ENCODE results near the gene CCNY. TPM values are rescaled to one million over a fixed set of nuclear protein-coding genes. Genes with fewer than 3 reads are reported as not detected.
"Not testable (repeated sequence)": the region's sequence is repeated elsewhere in the genome, so short reads cannot be mapped to it uniquely, and the experiment has no call there.

CCNY gene
- total and polyA plus RNA-seq, 2 donors (not counting 1 experiment from before 2014, with no cell fraction given), result 34.1 to 64.9 TPM

GRCh38 chr10:35417795-35418194, 81.5 kb downstream of the CCNY start:
- no peaks in the 10 kb centered on the region for H3K9me3 ChIP-seq (ENCODE audit: control extremely low read depth in 1 of 3, control insufficient read depth in 2 of 3, insufficient read depth in 1 of 3, low read length in 2 of 3)
- H3K27ac Mint-ChIP-seq, result no peak overlapping the region
- H3K27me3 Mint-ChIP-seq, result no peaks in the 10 kb centered on the region
- DNase-seq (no peak), ATAC-seq (ENCODE audit: low read depth) (no peak)
- no peaks in the 10 kb centered on the region for H3K9me3 Mint-ChIP-seq (ENCODE audit: insufficient read depth)
- peaks cover 63% of the 10 kb centered on the region for H3K4me1 Mint-ChIP-seq
- H4K20me1 ChIP-seq (ENCODE audit: control insufficient read depth, insufficient read depth, low read length, poor library complexity, severe bottlenecking), result peaks cover 63% of the 10 kb centered on the region
- no peak overlapping the region for H3K4me2 ChIP-seq (replicated peaks; ENCODE audit: low read depth, low read length, poor library complexity, severe bottlenecking)
- no peak overlapping the region for H3K4me3 ChIP-seq (ENCODE audit: control extremely low read depth in 1 of 5, extremely low read depth in 1 of 5, insufficient read depth in 1 of 5, low read depth in 2 of 5, low read length in 4 of 5)
- CTCF ChIA-PET, result no interaction called here
- H2AFZ ChIP-seq (ENCODE audit: insufficient read depth, low read depth, low read length, poor library complexity, severe bottlenecking), result no peak overlapping the region
- TF ChIP-seq EZH2 (IDR thresholded peaks at IDR 0.05; ENCODE audit: borderline replicate concordance, insufficient read depth, low read depth, low read length, poor library complexity, severe bottlenecking), result no peak
- TF ChIP-seq CTCF (IDR thresholded peaks at IDR 0.05), result no peak
- peaks cover 0 to 8% of the 10 kb centered on the region in 2 donors for H3K4me1 ChIP-seq (ENCODE audit: control insufficient read depth in 2 of 2, insufficient read depth in 2 of 2, low read length in 2 of 2)
- H3K27me3 ChIP-seq (replicated peaks in 1 of 4; ENCODE audit: control extremely low read depth in 1 of 4, control insufficient read depth in 3 of 4, insufficient read depth in 4 of 4, low read length in 3 of 4), result no peaks in the 10 kb centered on the region
- no peak overlapping the region for H3K27ac ChIP-seq (ENCODE audit: low read length in 2 of 2)
- peaks cover 68% of the 10 kb centered on the region for H3K79me2 ChIP-seq (ENCODE audit: control insufficient read depth, insufficient read depth, low read length)
- POLR2A ChIA-PET, result no interaction called here
- H3K4me3 Mint-ChIP-seq, result no peak overlapping the region
- intact Hi-C loops (cut with micrococcal nuclease), result loop anchor here (10.0 kb wide), 1 partner anchor 87 kb away; no protein-coding TSS in a partner anchor
- no peaks in the 10 kb centered on the region for H3K36me3 ChIP-seq (replicated peaks in 1 of 2; ENCODE audit: control extremely low read depth in 1 of 2, control insufficient read depth in 1 of 2, extremely low read depth in 1 of 2, insufficient read depth in 2 of 2, low read length in 1 of 2)
- no peak overlapping the region for H3K9ac ChIP-seq (ENCODE audit: low read length)

GRCh38 chr10:35418580-35418979, 82.3 kb downstream of the CCNY start:
- POLR2A ChIA-PET; H3K9me3 Mint-ChIP-seq (ENCODE audit: insufficient read depth); H3K9me3 ChIP-seq (ENCODE audit: control extremely low read depth in 1 of 3, control insufficient read depth in 2 of 3, insufficient read depth in 1 of 3, low read length in 2 of 3); H3K27me3 ChIP-seq (replicated peaks in 1 of 4; ENCODE audit: control extremely low read depth in 1 of 4, control insufficient read depth in 3 of 4, insufficient read depth in 4 of 4, low read length in 3 of 4); H3K36me3 ChIP-seq (replicated peaks in 1 of 2; ENCODE audit: control extremely low read depth in 1 of 2, control insufficient read depth in 1 of 2, extremely low read depth in 1 of 2, insufficient read depth in 2 of 2, low read length in 1 of 2); CTCF ChIA-PET; ATAC-seq (ENCODE audit: low read depth); H3K27ac Mint-ChIP-seq; H3K4me3 ChIP-seq (ENCODE audit: control extremely low read depth in 1 of 5, extremely low read depth in 1 of 5, insufficient read depth in 1 of 5, low read depth in 2 of 5, low read length in 4 of 5); H3K4me3 Mint-ChIP-seq; H3K9ac ChIP-seq (ENCODE audit: low read length); H2AFZ ChIP-seq (ENCODE audit: insufficient read depth, low read depth, low read length, poor library complexity, severe bottlenecking); DNase-seq; H3K27ac ChIP-seq (ENCODE audit: low read length in 2 of 2); H3K4me2 ChIP-seq (replicated peaks; ENCODE audit: low read depth, low read length, poor library complexity, severe bottlenecking); H3K27me3 Mint-ChIP-seq; H3K4me1 ChIP-seq (ENCODE audit: control insufficient read depth in 2 of 2, insufficient read depth in 2 of 2, low read length in 2 of 2): not testable (repeated sequence)
- intact Hi-C loops (cut with micrococcal nuclease), result loop anchor here (10.0 kb wide), 1 partner anchor 86 kb away; no protein-coding TSS in a partner anchor
- Histone ChIP-seq H4K20me1 (ENCODE audit: control insufficient read depth, insufficient read depth, low read length, poor library complexity, severe bottlenecking) (peaks cover 71% of the 10 kb centered on the region), H3K79me2 (ENCODE audit: control insufficient read depth, insufficient read depth, low read length) (peaks cover 72% of the 10 kb centered on the region)
- H3K4me1 Mint-ChIP-seq, result peaks cover 63% of the 10 kb centered on the region
- 100% methylated on average over 4 of the region's 10 CpGs for WGBS (ENCODE audit: insufficient coverage)
